Endothelial cell of umbilical vein (primary cell): Measurements from ENCODE around the gene ZNF664. TPM values are rescaled to one million over a fixed set of nuclear protein-coding genes. Genes with fewer than 3 reads are reported as not detected.

Experiments
- BruUV-seq: library from RNA; stranded (reverse); fragments of 400-500 nt; replicated peaks from 2 replicates; lab custom pipeline; 2021; lab: Mats Ljungman, UMichigan
- CTCF ChIA-PET: fragments of 300-600, 350-600 bp; sonication (Branson Sonifier 250); formaldehyde crosslinking; loops from one replicate; lab custom pipeline; 2021; ENCODE audit warnings: antibody characterized with exemption, inconsistent platforms; lab: Charles Lee
- POLR2A ChIA-PET: fragments of 300-600, 350-600 bp; sonication (Branson Sonifier 250); formaldehyde crosslinking; loops from one replicate; lab custom pipeline; 2021; ENCODE audit warnings: antibody characterized with exemption, inconsistent platforms; lab: Charles Lee
- DNase-seq: peaks from one replicate; pipeline ENCODE4 v3.0.0-alpha.2; 2011; ENCODE audit warnings: low read depth, low spot score
- FAIRE-seq: peaks from 2 replicates; lab custom pipeline; 2011; peaks lifted over from hg19 to GRCh38; lab: Jason Lieb, UNC
- H2AFZ ChIP-seq: 2 replicates; pipeline ENCODE4 v1.6.0; 2012; ENCODE audit warnings: low read depth, low read length, control low read depth, inconsistent platforms
- H3K27ac ChIP-seq: 2 replicates; pipeline ENCODE4 v1.5.1; 2011; ENCODE audit warnings: low read depth, mild to moderate bottlenecking, control low read depth, low read length, moderate library complexity; ENCODE audit not compliant: insufficient read depth
- H3K27me3 ChIP-seq, 2 experiments: 2 replicates each; pipeline versions ENCODE4 v1.6.0 to v1.6.1; 2011; ENCODE audit warnings: low read length in 2 of 2, mixed read lengths in 1 of 2; ENCODE audit not compliant: control insufficient read depth in 2 of 2, insufficient read depth in 2 of 2
- H3K36me3 ChIP-seq, 2 experiments: 2 replicates in 1 of 2; 3 replicates in 1 of 2; pipeline ENCODE4 v1.5.1; 2011; ENCODE audit warnings: low read length in 2 of 2, mild to moderate bottlenecking in 1 of 2, moderate library complexity in 1 of 2; ENCODE audit not compliant: control insufficient read depth in 2 of 2, insufficient read depth in 2 of 2; ENCODE audit errors: extremely low read depth in 1 of 2
- H3K4me1 ChIP-seq: 3 replicates; pipeline ENCODE4 v1.5.1; 2011; ENCODE audit warnings: mild to moderate bottlenecking, low read length; ENCODE audit not compliant: control insufficient read depth, insufficient read depth; ENCODE audit errors: extremely low read depth
- H3K4me2 ChIP-seq: 2 replicates; pipeline ENCODE4 v1.6.1; 2011; ENCODE audit warnings: low read length, control low read depth, mixed read lengths; ENCODE audit not compliant: insufficient read depth
- H3K4me3 ChIP-seq, 3 experiments: fragments of 200-600 bp in 1 of 3; sonication (generic), shearing (Covaris generic) in 1 of 3; replicated peaks in 1 of 3; 2 replicates each; pipeline ENCODE4 v1.5.1; 2011 to 2016; ENCODE audit warnings: control low read depth in 3 of 3, low read length in 3 of 3, mild to moderate bottlenecking in 2 of 3, inconsistent platforms in 1 of 3, low read depth in 1 of 3, moderate library complexity in 1 of 3; ENCODE audit not compliant: insufficient read depth in 1 of 3
- H3K79me2 ChIP-seq: 2 replicates; pipeline ENCODE4 v1.6.0; 2012; ENCODE audit warnings: low read length, inconsistent platforms; ENCODE audit not compliant: control insufficient read depth, insufficient read depth
- H3K9ac ChIP-seq: replicated peaks from 2 replicates; pipeline ENCODE3; 2011; ENCODE audit warnings: low read length, control low read depth; ENCODE audit not compliant: insufficient read depth; ENCODE audit errors: extremely low read depth
- H3K9me1 ChIP-seq: replicated peaks from 3 replicates; pipeline ENCODE4 v1.6.0; 2011; ENCODE audit warnings: mild to moderate bottlenecking, low read length; ENCODE audit not compliant: control insufficient read depth, insufficient read depth; ENCODE audit errors: extremely low read depth
- H3K9me3 ChIP-seq: replicated peaks from 2 replicates; pipeline ENCODE4 v1.5.1; 2012; ENCODE audit warnings: low read length, inconsistent platforms; ENCODE audit not compliant: control insufficient read depth, insufficient read depth
- H4K20me1 ChIP-seq: replicated peaks from 2 replicates; pipeline ENCODE3; 2011; ENCODE audit warnings: mild to moderate bottlenecking, low read length; ENCODE audit not compliant: control insufficient read depth, insufficient read depth; ENCODE audit errors: extremely low read depth
- EZH2 ChIP-seq: IDR thresholded peaks from 2 replicates; pipeline ENCODE4 v1.6.1; 2012; ENCODE audit warnings: borderline replicate concordance, low read depth, mild to moderate bottlenecking, moderate library complexity, low read length, inconsistent platforms; ENCODE audit not compliant: severe bottlenecking
- FOS ChIP-seq: IDR thresholded peaks from 2 replicates; pipeline ENCODE4 v1.6.1; 2011; ENCODE audit warnings: mild to moderate bottlenecking, low read length, moderate library complexity, borderline replicate concordance; ENCODE audit not compliant: insufficient read depth
- GATA2 ChIP-seq: IDR thresholded peaks from 2 replicates; pipeline ENCODE4 v1.7.0; 2011; ENCODE audit warnings: low read depth, mild to moderate bottlenecking, moderate library complexity, mixed read lengths, low read length; ENCODE audit not compliant: insufficient read length, insufficient read depth
- JUN ChIP-seq: IDR thresholded peaks from 2 replicates; pipeline ENCODE4 v1.6.1; 2011; ENCODE audit warnings: borderline replicate concordance, low read depth; ENCODE audit not compliant: insufficient read length, insufficient read depth
- MYC ChIP-seq: IDR thresholded peaks from one replicate; pipeline ENCODE4 v1.6.1; 2011; ENCODE audit warnings: mild to moderate bottlenecking, low read depth, low read length
- POLR2A ChIP-seq: IDR thresholded peaks from 2 replicates; pipeline ENCODE4 v1.6.1; 2012; ENCODE audit warnings: low read depth, mild to moderate bottlenecking, control low read depth, low read length
- POLR2AphosphoS5 ChIP-seq: IDR thresholded peaks from 2 replicates; pipeline ENCODE4 v1.6.1; 2012; ENCODE audit warnings: low read depth, mild to moderate bottlenecking, control low read depth, low read length, moderate library complexity; ENCODE audit not compliant: insufficient read depth
- dilution Hi-C: fragments of 300-500 bp; cut with MboI; formaldehyde crosslinking; loops from one replicate; pipeline ENCODE4 v1.15.0; 2019; ENCODE audit warnings: low sequenced_read_pairs; ENCODE audit not compliant: extremely low pct_ligation_motif_present
- intact Hi-C: fragments of 100-400 bp; cut with micrococcal nuclease; formaldehyde crosslinking; loops from one replicate; pipeline ENCODE4 v1.10.0; 2022
- polyA plus RNA-seq, 4 experiments: library from polyadenylated mRNA; depleted of rRNA in 3 of 4; stranded (reverse) in 3 of 4; unstranded in 1 of 4; fragments of >200 nt; gene quantifications; 2 replicates each; pipeline versions ENCODE4 v1.2.1 to v1.2.3, GENCODE V29; 2011 to 2012; ENCODE audit warnings: missing spikeins in 1 of 4
- total RNA-seq: library from RNA; stranded (reverse); gene quantifications from 2 replicates; pipeline ENCODE4 v1.2.3, GENCODE V29; 2021
- TF ChIP-seq, protein P1 (sequence below), 2 donors: IDR thresholded peaks; 1 replicate in 1 of 2; 2 replicates in 1 of 2; pipeline ENCODE4 v1.5.1; 2011; ENCODE audit warnings: low read length in 2 of 2, mild to moderate bottlenecking in 2 of 2, moderate library complexity in 2 of 2, control low read depth in 1 of 2, inconsistent platforms in 1 of 2, low read depth in 1 of 2; ENCODE audit not compliant: insufficient read depth in 1 of 2; ENCODE audit errors: extremely low read depth in 1 of 2
- TF ChIP-seq, protein P2 (sequence below): IDR thresholded peaks from 2 replicates; pipeline ENCODE4 v1.6.1; 2011; ENCODE audit not compliant: insufficient read depth, insufficient read length

Gene ZNF664
- total and polyA plus RNA-seq, 2 donors (not counting 3 experiments of a cell fraction or from before 2014, with no cell fraction given), result 29.8 to 71.3 TPM

GRCh38 chr12:123966596-123966995 is 6.4 kb upstream of the ZNF664 start:
- FAIRE-seq, result no peak
- ChIA-PET POLR2A (no interaction called here), CTCF (interaction anchor here (0.8 kb wide), 1 partner anchor 61 kb away, joined by 3 read pairs; no protein-coding TSS in a partner anchor)
- dilution Hi-C loops, result no loop called here
- Histone ChIP-seq H3K4me3 (no peak overlapping the region), H4K20me1 (no peaks in the 10 kb centered on the region), H2AFZ (no peak overlapping the region), H3K36me3 (peaks cover 0 to 2% of the 10 kb centered on the region in 2 experiments), H3K27me3 (no peaks in the 10 kb centered on the region), H3K4me1 (no peaks in the 10 kb centered on the region), H3K9me3 (no peaks in the 10 kb centered on the region), H3K79me2 (peaks cover under 1% of the 10 kb centered on the region), H3K4me2 (no peak overlapping the region), H3K27ac (no peak overlapping the region), H3K9me1 (no peaks in the 10 kb centered on the region), H3K9ac (no peak overlapping the region)
- intact Hi-C loops, result no loop called here
- no peak for TF ChIP-seq GATA2
- TF ChIP-seq MYC, result no peak
- no peak for TF ChIP-seq FOS
- TF ChIP-seq, protein P1, sequence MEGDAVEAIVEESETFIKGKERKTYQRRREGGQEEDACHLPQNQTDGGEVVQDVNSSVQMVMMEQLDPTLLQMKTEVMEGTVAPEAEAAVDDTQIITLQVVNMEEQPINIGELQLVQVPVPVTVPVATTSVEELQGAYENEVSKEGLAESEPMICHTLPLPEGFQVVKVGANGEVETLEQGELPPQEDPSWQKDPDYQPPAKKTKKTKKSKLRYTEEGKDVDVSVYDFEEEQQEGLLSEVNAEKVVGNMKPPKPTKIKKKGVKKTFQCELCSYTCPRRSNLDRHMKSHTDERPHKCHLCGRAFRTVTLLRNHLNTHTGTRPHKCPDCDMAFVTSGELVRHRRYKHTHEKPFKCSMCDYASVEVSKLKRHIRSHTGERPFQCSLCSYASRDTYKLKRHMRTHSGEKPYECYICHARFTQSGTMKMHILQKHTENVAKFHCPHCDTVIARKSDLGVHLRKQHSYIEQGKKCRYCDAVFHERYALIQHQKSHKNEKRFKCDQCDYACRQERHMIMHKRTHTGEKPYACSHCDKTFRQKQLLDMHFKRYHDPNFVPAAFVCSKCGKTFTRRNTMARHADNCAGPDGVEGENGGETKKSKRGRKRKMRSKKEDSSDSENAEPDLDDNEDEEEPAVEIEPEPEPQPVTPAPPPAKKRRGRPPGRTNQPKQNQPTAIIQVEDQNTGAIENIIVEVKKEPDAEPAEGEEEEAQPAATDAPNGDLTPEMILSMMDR (IDR thresholded peaks at IDR 0.05; ENCODE audit: extremely low read depth in 1 of 2, insufficient read depth in 1 of 2, low read depth in 1 of 2, low read length in 2 of 2), result no peak
- no peak for TF ChIP-seq EZH2
- no peak for TF ChIP-seq POLR2A
- no peak for TF ChIP-seq JUN
- no peak for TF ChIP-seq POLR2AphosphoS5
- TF ChIP-seq, protein P2, sequence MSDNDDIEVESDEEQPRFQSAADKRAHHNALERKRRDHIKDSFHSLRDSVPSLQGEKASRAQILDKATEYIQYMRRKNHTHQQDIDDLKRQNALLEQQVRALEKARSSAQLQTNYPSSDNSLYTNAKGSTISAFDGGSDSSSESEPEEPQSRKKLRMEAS, result no peak
- no TSS peak for BruUV-seq
- no peak for DNase-seq
